AG09319 (cell line): ENCODE results near the gene FSTL3.

Source experiments
- DNase-seq: peaks from one replicate; pipeline ENCODE4 v3.0.0-alpha.2; 2010; ENCODE audit warnings: low read depth; ENCODE audit errors: extremely low read depth
- CTCF ChIP-seq: IDR thresholded peaks from 2 replicates; pipeline ENCODE4 v1.5.1; 2011; ENCODE audit warnings: low read depth, mild to moderate bottlenecking, inconsistent platforms, low read length, moderate library complexity

The FSTL3 gene

GRCh38 chr19:677601-678436, 1.6 kb downstream of the FSTL3 start:
- no peak for DNase-seq
- TF ChIP-seq CTCF, result no peak

DNA sequence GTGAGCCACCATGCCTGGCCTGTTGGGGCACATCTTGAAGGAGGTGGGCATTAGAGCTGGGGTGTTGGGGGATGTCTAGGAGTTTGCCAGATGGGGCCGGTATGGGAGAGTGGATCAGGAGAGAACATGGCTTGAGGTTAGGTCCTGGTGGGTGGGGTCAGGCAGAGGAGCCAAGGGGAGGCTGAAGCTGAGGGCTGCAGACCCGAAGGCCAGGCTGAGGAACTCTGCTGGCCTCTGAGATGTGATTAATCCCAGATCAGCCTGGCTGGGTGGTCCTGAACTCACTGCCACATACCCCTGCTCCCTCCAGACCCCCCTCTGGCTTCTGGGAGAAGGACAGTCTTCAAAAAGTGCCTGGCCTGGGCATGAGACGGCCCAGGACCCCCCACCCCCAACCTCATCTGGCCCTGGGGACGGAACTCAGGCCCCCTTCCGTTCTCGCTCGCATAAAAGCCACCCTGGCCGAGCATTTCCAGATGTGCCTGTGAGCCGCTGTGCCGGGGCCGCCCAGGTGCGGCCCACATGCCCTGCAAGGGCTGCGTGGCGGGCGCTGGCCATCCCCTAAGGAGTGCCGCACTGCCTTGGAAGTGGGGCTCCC, 2.7 kb downstream of the FSTL3 start:
- TF ChIP-seq CTCF, result no peak
- no peak for DNase-seq

DNA sequence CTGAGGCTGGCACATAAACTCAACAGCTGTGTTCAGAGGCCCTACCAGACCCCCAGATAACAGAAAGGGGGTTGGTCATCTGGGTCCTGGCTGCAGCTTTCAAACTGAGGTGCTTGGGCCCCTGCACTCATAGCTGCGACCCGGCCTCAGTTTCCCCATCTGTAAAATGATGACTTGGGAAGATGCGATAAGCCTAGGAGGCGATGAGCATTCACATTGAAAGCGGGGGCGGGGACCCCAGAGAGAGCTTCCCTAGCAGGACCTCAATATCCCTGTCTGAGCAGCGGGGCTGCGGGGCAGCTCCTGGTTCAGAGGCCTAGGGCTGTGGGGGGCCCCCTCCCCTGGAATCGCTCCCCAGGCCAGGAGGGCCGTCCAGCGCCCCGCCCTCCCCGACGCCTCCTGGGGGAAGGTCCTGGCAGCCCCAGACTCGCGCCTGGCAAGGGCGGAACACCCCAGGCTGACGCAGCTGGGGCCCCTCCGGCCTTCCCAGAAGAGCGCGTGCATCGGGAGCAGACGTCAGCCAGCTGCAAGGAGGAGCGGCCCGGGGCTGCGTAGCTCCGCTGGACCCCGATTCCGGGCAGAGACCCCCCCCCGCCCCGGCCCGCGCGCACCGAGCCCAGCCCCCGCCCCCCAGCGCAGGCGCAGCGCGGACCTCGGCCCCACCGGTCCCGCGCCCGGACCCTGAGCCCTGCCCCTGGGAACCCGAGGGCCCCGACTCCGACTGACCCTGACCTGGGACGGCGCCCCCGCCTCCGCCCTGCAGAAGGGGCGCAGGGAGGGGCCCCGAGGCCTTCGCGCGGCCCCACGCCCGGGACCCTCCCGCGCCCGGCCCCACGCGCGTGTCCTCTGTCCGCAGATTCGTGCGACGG, 3.5 kb downstream of the FSTL3 start:
- no peak for TF ChIP-seq CTCF
- peak; percentile 35 for DNase-seq

DNA sequence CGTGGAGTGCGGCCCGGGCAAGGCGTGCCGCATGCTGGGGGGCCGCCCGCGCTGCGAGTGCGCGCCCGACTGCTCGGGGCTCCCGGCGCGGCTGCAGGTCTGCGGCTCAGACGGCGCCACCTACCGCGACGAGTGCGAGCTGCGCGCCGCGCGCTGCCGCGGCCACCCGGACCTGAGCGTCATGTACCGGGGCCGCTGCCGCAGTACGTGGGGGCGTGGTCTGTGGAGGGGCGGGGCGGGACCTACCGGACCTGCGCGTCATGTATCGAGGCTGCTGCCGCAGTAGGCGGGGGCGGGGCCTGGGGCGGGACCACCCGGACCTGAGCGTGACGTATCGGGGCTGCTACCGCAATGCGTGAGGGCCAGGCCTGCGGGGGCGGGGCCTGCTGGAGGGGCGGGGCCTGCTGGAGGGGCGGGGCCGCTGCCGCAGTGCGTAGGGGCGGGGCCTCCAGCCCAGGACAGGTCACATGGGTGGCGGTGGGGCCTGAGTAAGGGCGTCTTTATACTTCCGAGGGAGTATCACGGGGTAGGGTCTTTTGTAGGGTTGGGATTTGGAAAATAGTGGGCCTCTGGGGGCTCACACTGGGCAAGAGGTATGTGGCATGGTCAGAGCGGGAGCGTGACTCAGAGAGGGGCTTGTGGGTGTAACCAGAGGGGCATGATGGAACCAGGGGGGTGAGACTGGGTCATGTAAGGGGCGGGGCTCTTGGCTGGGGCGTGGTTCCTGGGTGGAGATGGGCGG, 4.3 kb downstream of the FSTL3 start:
- peak; percentile 25 for TF ChIP-seq CTCF
- peak; percentile 98 for DNase-seq

DNA sequence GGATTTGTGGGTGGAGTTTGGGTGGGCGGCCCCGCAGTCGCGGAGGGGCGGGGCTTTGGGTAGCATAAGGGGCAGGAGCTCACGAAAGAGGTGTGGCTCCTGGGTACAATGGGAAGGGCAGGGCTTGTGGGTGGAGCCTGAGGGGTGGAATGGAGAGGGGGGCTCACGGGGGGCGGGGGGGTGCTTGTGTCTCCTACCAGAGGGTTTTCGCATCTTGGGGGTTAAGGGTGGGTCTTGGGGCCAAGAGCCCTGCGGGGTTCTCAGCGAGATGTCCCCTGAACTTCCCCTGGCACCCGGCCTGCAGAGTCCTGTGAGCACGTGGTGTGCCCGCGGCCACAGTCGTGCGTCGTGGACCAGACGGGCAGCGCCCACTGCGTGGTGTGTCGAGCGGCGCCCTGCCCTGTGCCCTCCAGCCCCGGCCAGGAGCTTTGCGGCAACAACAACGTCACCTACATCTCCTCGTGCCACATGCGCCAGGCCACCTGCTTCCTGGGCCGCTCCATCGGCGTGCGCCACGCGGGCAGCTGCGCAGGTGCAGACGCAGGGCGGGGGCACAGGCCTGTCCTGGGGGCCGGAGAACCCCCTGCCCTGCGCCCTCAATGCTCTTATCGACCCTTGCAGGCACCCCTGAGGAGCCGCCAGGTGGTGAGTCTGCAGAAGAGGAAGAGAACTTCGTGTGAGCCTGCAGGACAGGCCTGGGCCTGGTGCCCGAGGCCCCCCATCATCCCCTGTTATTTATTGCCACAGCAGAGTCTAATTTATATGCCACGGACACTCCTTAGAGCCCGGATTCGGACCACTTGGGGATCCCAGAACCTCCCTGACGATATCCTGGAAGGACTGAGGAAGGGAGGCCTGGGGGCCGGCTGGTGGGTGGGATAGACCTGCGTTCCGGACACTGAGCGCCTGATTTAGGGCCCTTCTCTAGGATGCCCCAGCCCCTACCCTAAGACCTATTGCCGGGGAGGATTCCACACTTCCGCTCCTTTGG, 5.1 kb downstream of the FSTL3 start:
- no peak for TF ChIP-seq CTCF
- DNase-seq, result peak; percentile 84

DNA sequence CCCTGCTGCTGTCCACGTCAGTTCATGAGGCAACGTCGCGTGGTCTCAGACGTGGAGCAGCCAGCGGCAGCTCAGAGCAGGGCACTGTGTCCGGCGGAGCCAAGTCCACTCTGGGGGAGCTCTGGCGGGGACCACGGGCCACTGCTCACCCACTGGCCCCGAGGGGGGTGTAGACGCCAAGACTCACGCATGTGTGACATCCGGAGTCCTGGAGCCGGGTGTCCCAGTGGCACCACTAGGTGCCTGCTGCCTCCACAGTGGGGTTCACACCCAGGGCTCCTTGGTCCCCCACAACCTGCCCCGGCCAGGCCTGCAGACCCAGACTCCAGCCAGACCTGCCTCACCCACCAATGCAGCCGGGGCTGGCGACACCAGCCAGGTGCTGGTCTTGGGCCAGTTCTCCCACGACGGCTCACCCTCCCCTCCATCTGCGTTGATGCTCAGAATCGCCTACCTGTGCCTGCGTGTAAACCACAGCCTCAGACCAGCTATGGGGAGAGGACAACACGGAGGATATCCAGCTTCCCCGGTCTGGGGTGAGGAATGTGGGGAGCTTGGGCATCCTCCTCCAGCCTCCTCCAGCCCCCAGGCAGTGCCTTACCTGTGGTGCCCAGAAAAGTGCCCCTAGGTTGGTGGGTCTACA, 6.6 kb downstream of the FSTL3 start:
- DNase-seq, result no peak
- TF ChIP-seq CTCF, result no peak
